GM19397 (cell line): ENCODE measurements around the gene VWA1.
"Not testable (repeated sequence)": the region's sequence is repeated elsewhere in the genome, so short reads cannot be mapped to it uniquely, and the experiment has no call there.

Experiments used
- ATAC-seq: cut with Tn5 transposase; IDR thresholded peaks from one replicate; pipeline ENCODE4 v1.9.1; 2021; ENCODE audit warnings: mild to moderate bottlenecking, moderate library complexity; ENCODE audit not compliant: unreplicated experiment

The VWA1 gene

GRCh38 chr1:1402901-1403392 is 32.5 kb upstream of the VWA1 start:
- ATAC-seq = not testable (repeated sequence)

- no peak for ATAC-seq
Observed at GRCh38 chr1:1403653-1404052, 31.8 kb upstream of the VWA1 start.

GRCh38 chr1:1406101-1406820 is 29.2 kb upstream of the VWA1 start:
- no peak for ATAC-seq

- ATAC-seq = peak; percentile 89
Observed at GRCh38 chr1:1406821-1407635, 28.5 kb upstream of the VWA1 start, which contains the start of gene MRPL20. TSS of gene MRPL20 (minus strand) at chr1:1407293. CDS start at chr1:1407217, 76 bp downstream.

- ATAC-seq = peak; percentile 19
Observed at GRCh38 chr1:1407636-1408318, 27.7 kb upstream of the VWA1 start.

GRCh38 chr1:1410238-1410637 is 25.3 kb upstream of the VWA1 start:
- not testable (repeated sequence) for ATAC-seq

- ATAC-seq = no peak
Observed at GRCh38 chr1:1411626-1412025, 23.9 kb upstream of the VWA1 start.

- ATAC-seq = not testable (repeated sequence)
Observed at GRCh38 chr1:1412311-1412902, 23.1 kb upstream of the VWA1 start.

GRCh38 chr1:1415751-1416150 is 19.7 kb upstream of the VWA1 start:
- no peak for ATAC-seq

GRCh38 chr1:1417396-1417795 is 18.1 kb upstream of the VWA1 start:
- not testable (repeated sequence) for ATAC-seq

GRCh38 chr1:1417825-1418463 is 17.5 kb upstream of the VWA1 start:
- ATAC-seq = not testable (repeated sequence)

GRCh38 chr1:1418464-1419362 is 16.8 kb upstream of the VWA1 start:
- ATAC-seq = no peak

- ATAC-seq = no peak
Observed at GRCh38 chr1:1419363-1419812, 16.1 kb upstream of the VWA1 start.

- no peak for ATAC-seq
Observed at GRCh38 chr1:1419813-1420653, 15.5 kb upstream of the VWA1 start.

GRCh38 chr1:1420654-1421141 is 14.8 kb upstream of the VWA1 start:
- no peak for ATAC-seq

GRCh38 chr1:1421147-1421906 is 14.2 kb upstream of the VWA1 start, which contains the start of gene ANKRD65:
TSS of gene ANKRD65 (minus strand) at chr1:1421276. CDS start at chr1:1421005, 271 bp downstream.
- no peak for ATAC-seq

GRCh38 chr1:1421907-1422464 is 13.5 kb upstream of the VWA1 start:
- ATAC-seq = no peak
